Naive thymus-derived CD8-positive, alpha-beta T cell (primary cell): ENCODE results near the gene PNRC1. TPM values are rescaled to one million over a fixed set of nuclear protein-coding genes. Genes with fewer than 3 reads are reported as not detected.
"Not testable (repeated sequence)": the region's sequence is repeated elsewhere in the genome, so short reads cannot be mapped to it uniquely, and the experiment has no call there.

Experiments
- ATAC-seq, 2 donors: fragments of 150-1000 bp; cut with Tn5 transposase in 1 of 2; sonication (Bioruptor Pico), chemical (Tn5 transposase) in 1 of 2; 1 replicate in 1 of 2; 2 replicates in 1 of 2; pipeline ENCODE4 v1.10.0; 2021; ENCODE audit warnings: mild to moderate bottlenecking in 2 of 2, moderate library complexity in 2 of 2
- POLR2A ChIA-PET: fragments of 350-600 bp; sonication (Branson Sonifier 250); formaldehyde crosslinking; loops from one replicate; lab custom pipeline; 2021; ENCODE audit warnings: antibody characterized with exemption; lab: Charles Lee
- DNase-seq, 10 donors: peaks; one replicate each; pipeline versions ENCODE4 v3.0.0 to v3.0.0-alpha.2; 2020 to 2022
- H3K27ac Mint-ChIP-seq, 10 donors: one replicate each; pipeline ENCODE4 v1.8.0; 2020 to 2022; ENCODE audit warnings: mild to moderate bottlenecking in 10 of 10, mixed read lengths in 10 of 10, moderate library complexity in 4 of 10, inconsistent platforms in 1 of 10
- H3K27me3 Mint-ChIP-seq, 5 donors: one replicate each; pipeline ENCODE4 v1.8.0; 2021 to 2022; ENCODE audit warnings: mixed read lengths in 5 of 5
- H3K36me3 Mint-ChIP-seq, 3 donors: one replicate each; pipeline ENCODE4 v1.8.0; 2020 to 2022; ENCODE audit warnings: mixed read lengths in 3 of 3, mild to moderate bottlenecking in 2 of 3, inconsistent platforms in 1 of 3
- H3K4me1 Mint-ChIP-seq, 4 donors: one replicate each; pipeline ENCODE4 v1.8.0; 2021 to 2022; ENCODE audit warnings: mixed read lengths in 4 of 4
- H3K4me3 Mint-ChIP-seq, 10 donors: one replicate each; pipeline ENCODE4 v1.8.0; 2020 to 2022; ENCODE audit warnings: mild to moderate bottlenecking in 10 of 10, mixed read lengths in 10 of 10, moderate library complexity in 6 of 10, inconsistent platforms in 1 of 10
- H3K9me3 Mint-ChIP-seq, 9 donors: one replicate each; pipeline ENCODE4 v1.8.0; 2020 to 2022; ENCODE audit warnings: mixed read lengths in 9 of 9, mild to moderate bottlenecking in 3 of 9, inconsistent platforms in 1 of 9, moderate library complexity in 1 of 9
- polyA plus RNA-seq, 3 donors: library from polyadenylated mRNA; unstranded; fragments of 300-500 nt; fragmentation: Illumina TruSeq; gene quantifications; one replicate each; pipeline ENCODE4 v1.2.3, GENCODE V29; 2021
- total RNA-seq, 8 experiments: library from RNA in 2 of 8; stranded (reverse) in 2 of 8; gene quantifications; one replicate each; pipeline ENCODE4 v1.2.3 and lab custom pipeline; 2021 to 2026

The PNRC1 gene
- total and polyA plus RNA-seq, 5 experiments from 2014 or later = 561 to 737 (median 645) TPM

GRCh38 chr6:89117211-89118108 lies 36.9 kb downstream of the PNRC1 start, which contains the start of gene SRSF12:
SRSF12 (minus strand) TSS chr6:89118071; CDS start chr6:89117887, 184 bp downstream.
- Mint-ChIP-seq H3K27me3 (peaks cover 0 to 8% (median 0%) of the 10 kb centered on the region in 5 donors), H3K27ac (peak within 1 kb of the TSS in 8 of 10 donors; percentile 0 to 81 (median 65))
- peak; percentile 83 to 91 for ATAC-seq

GRCh38 chr6:89118931-89119330 lies 38.4 kb downstream of the PNRC1 start:
- POLR2A ChIA-PET = interaction anchor here (1.4 kb wide), 1 partner anchor 36 kb away, joined by 3 read pairs; no protein-coding TSS in a partner anchor
- DNase-seq (no peak), ATAC-seq (no peak)
- Mint-ChIP-seq H3K4me1 (peaks cover 8 to 11% (median 10%) of the 10 kb centered on the region in 4 donors), H3K9me3 (no peaks in the 10 kb centered on the region), H3K36me3 (peaks cover 0 to 2% (median 0%) of the 10 kb centered on the region in 3 donors), H3K27me3 (peaks cover 0 to 8% (median 0%) of the 10 kb centered on the region in 5 donors), H3K4me3 (peak overlapping the region; percentile 46 to 88 (median 72)), H3K27ac (no peak overlapping the region)

More at GRCh38 chr6:89117211-89118108, 36.9 kb downstream of the PNRC1 start, which contains the start of gene SRSF12:
- H3K4me1 Mint-ChIP-seq = peaks cover 8 to 11% (median 10%) of the 10 kb centered on the region in 4 donors
- POLR2A ChIA-PET = interaction anchor here (1.1 to 1.6 kb wide), 3 partner anchors 34 to 38 kb away, joined by 3 to 8 read pairs (median 6); partner anchors contain the start of gene PNRC1
- H3K9me3 Mint-ChIP-seq = no peaks in the 10 kb centered on the region
- DNase-seq = peak; percentile 11 to 66 (median 36)
- peaks cover 0 to 2% (median 0%) of the 10 kb centered on the region in 3 donors for H3K36me3 Mint-ChIP-seq
- peak within 1 kb of the TSS; percentile 76 to 91 (median 86) for H3K4me3 Mint-ChIP-seq

GRCh38 chr6:89120371-89120770 lies 39.8 kb downstream of the PNRC1 start:
- H3K27me3 Mint-ChIP-seq = peaks cover 0 to 8% (median 0%) of the 10 kb centered on the region in 5 donors
- POLR2A ChIA-PET = no interaction called here
- H3K36me3 Mint-ChIP-seq = peaks cover 0 to 2% (median 0%) of the 10 kb centered on the region in 3 donors

DNA sequence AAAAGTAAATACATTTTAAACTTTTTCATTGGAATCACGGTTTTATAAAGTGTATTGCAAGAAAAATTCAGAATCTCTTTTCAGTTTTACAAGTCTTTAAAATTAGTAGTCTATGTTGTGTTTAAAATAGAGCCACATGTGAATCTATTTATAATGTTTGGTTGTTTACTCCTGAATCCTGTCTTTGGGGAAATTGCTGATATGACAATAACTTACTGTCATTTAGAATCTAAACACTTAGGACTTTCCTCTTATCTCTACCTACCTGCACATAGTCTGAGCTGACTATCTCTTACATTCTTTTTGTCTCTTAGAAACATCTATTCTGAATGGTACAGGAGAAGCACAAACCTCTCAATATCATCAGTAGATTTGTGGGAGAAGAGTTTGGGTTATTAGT lies 41.4 kb downstream of the PNRC1 start:
- peaks cover 0 to 2% (median 0%) of the 10 kb centered on the region in 9 donors for H3K9me3 Mint-ChIP-seq
- H3K27ac Mint-ChIP-seq = no peak overlapping the region

More at GRCh38 chr6:89120371-89120770, 39.8 kb downstream of the PNRC1 start:
- no peak for ATAC-seq
- no peak overlapping the region for H3K27ac Mint-ChIP-seq
- no peak overlapping the region for H3K4me3 Mint-ChIP-seq
- no peaks in the 10 kb centered on the region for H3K9me3 Mint-ChIP-seq
- DNase-seq = no peak
- H3K4me1 Mint-ChIP-seq = peaks cover 8 to 11% (median 10%) of the 10 kb centered on the region in 4 donors

GRCh38 chr6:89122625-89123024 lies 42.1 kb downstream of the PNRC1 start:
- ATAC-seq (peak in 1 of 2 donors; percentile 69), DNase-seq (peak in 3 of 10 donors; percentile 12 to 37 (median 27))
- POLR2A ChIA-PET = no interaction called here
- Mint-ChIP-seq H3K27ac (no peak overlapping the region), H3K9me3 (peaks cover 0 to 6% (median 0%) of the 10 kb centered on the region in 9 donors), H3K36me3 (peaks cover 0 to 2% (median 0%) of the 10 kb centered on the region in 3 donors), H3K4me1 (peaks cover 0 to 6% (median 4%) of the 10 kb centered on the region in 4 donors), H3K27me3 (no peaks in the 10 kb centered on the region), H3K4me3 (no peak overlapping the region)

More for the DNA sequence above, 41.4 kb downstream of the PNRC1 start:
- Mint-ChIP-seq H3K36me3 (peaks cover 0 to 2% (median 0%) of the 10 kb centered on the region in 3 donors), H3K27me3 (peaks cover 0 to 2% (median 0%) of the 10 kb centered on the region in 5 donors), H3K4me3 (no peak overlapping the region), H3K4me1 (peaks cover 5 to 9% (median 7%) of the 10 kb centered on the region in 4 donors)
- no peak for ATAC-seq
- DNase-seq = no peak
- POLR2A ChIA-PET = no interaction called here

DNA sequence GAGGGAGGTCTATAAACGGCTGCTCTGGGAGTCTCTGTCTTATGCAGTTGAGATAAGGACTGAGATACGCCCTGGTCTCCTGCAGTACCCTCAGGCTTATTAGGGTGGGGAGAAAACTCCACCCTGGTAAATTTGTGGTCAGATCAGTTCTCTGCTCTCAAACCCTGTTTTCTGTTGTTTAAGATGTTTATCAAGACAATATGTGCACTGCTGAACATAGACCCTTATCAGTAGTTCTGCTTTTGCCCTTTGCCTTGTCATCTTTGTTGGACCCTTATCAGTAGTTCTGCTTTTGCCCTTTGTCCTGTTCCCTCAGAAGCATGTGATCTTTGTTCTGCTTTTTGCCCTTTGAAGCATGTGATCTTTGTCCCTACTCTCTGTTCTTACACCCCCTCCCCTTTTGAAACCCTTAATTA lies 47.7 kb downstream of the PNRC1 start:
- H3K36me3 Mint-ChIP-seq, H3K4me1 Mint-ChIP-seq, H3K27me3 Mint-ChIP-seq, DNase-seq, H3K4me3 Mint-ChIP-seq, ATAC-seq, POLR2A ChIA-PET, H3K27ac Mint-ChIP-seq: not testable (repeated sequence)
- H3K9me3 Mint-ChIP-seq = peaks cover 0 to 14% (median 5%) of the 10 kb centered on the region in 9 donors

DNA sequence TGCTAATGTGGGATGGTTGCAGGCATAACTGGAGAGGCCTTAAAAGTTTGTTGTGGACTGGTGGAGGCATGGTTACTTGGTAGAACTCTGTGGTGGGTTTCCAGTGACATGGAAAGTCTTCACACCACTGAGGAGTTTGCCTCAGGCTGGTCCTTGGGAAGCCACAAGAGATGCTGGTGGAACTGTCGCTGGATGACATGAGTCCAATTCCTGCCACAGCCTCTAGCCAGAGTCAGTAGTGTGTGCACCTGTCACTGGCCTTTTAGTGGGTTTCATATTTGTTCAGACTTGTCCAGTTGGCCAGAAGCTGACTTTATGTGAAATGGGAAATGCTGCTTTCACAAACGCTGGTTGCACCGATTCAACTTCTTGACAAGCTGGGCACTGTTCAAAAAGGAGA lies 51.0 kb downstream of the PNRC1 start:
- H3K27me3 Mint-ChIP-seq = no peaks in the 10 kb centered on the region
- peaks cover 0 to 14% (median 5%) of the 10 kb centered on the region in 9 donors for H3K9me3 Mint-ChIP-seq
- POLR2A ChIA-PET = no interaction called here
- H3K36me3 Mint-ChIP-seq = peaks cover 0 to 6% (median 6%) of the 10 kb centered on the region in 3 donors
- H3K4me1 Mint-ChIP-seq = no peaks in the 10 kb centered on the region
- H3K27ac Mint-ChIP-seq = no peak overlapping the region
- DNase-seq = no peak
- no peak overlapping the region for H3K4me3 Mint-ChIP-seq
- no peak for ATAC-seq

DNA sequence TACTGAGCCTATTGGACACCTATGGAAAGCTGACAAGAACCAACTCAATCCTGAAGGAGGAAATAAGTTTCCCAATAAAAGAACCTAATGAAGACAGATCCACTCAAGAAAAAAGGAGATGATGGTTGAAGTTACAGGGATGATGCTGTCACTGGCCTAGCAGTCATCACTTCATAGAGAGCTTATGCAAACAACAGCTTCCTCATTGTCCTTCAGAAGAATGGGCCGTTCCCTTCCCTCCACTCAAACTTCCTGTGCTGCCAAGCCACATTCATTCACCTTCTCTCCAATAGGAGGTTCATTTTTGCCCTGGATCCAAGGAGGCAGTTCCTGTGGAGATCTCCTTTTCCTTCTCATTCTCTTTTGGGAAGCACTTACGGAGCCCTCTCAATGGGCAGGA lies 51.5 kb downstream of the PNRC1 start:
- POLR2A ChIA-PET = no interaction called here
- H3K9me3 Mint-ChIP-seq = peaks cover 0 to 12% (median 5%) of the 10 kb centered on the region in 9 donors
- H3K27ac Mint-ChIP-seq = no peak overlapping the region
- H3K36me3 Mint-ChIP-seq = peaks cover 0 to 6% (median 6%) of the 10 kb centered on the region in 3 donors
- DNase-seq (no peak), ATAC-seq (no peak)
- H3K4me3 Mint-ChIP-seq = no peak overlapping the region
- no peaks in the 10 kb centered on the region for H3K4me1 Mint-ChIP-seq
- H3K27me3 Mint-ChIP-seq = no peaks in the 10 kb centered on the region

DNA sequence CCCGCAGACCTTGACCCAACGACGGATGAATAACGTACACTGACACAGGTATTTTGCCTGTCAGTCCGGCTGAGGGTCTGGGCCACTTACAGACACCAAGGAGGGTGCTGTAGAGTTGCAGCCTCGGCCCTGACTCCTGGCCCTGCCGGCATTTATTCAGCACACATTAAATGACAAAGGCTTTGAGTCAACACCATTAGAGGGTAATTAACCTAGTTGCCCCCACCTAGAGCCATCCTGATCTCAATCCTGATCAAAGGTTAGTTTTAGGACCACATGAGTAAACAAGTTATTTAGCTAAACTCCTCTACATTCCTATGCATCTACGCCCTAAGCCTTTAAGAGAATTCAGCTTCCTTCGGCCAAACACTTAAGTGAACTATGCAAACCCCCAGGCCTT lies 53.4 kb downstream of the PNRC1 start:
- H3K36me3 Mint-ChIP-seq = no peaks in the 10 kb centered on the region
- H3K27ac Mint-ChIP-seq = no peak overlapping the region
- no peaks in the 10 kb centered on the region for H3K27me3 Mint-ChIP-seq
- no peak overlapping the region for H3K4me3 Mint-ChIP-seq
- H3K9me3 Mint-ChIP-seq = no peaks in the 10 kb centered on the region
- no peak for ATAC-seq
- DNase-seq = no peak
- no peaks in the 10 kb centered on the region for H3K4me1 Mint-ChIP-seq
- POLR2A ChIA-PET = no interaction called here

- Mint-ChIP-seq H3K4me3 (no peak overlapping the region), H3K4me1 (no peaks in the 10 kb centered on the region), H3K9me3 (no peaks in the 10 kb centered on the region), H3K27me3 (no peaks in the 10 kb centered on the region), H3K27ac (no peak overlapping the region), H3K36me3 (no peaks in the 10 kb centered on the region)
- POLR2A ChIA-PET = no interaction called here
- DNase-seq (no peak), ATAC-seq (no peak)
Measured at GRCh38 chr6:89134723-89135122, 54.2 kb downstream of the PNRC1 start.
